Measurements from ENCODE around the gene CTAGE9.
"Not testable (repeated sequence)": the region's sequence is repeated elsewhere in the genome, so short reads cannot be mapped to it uniquely, and the experiment has no call there.

Gene CTAGE9

DNA sequence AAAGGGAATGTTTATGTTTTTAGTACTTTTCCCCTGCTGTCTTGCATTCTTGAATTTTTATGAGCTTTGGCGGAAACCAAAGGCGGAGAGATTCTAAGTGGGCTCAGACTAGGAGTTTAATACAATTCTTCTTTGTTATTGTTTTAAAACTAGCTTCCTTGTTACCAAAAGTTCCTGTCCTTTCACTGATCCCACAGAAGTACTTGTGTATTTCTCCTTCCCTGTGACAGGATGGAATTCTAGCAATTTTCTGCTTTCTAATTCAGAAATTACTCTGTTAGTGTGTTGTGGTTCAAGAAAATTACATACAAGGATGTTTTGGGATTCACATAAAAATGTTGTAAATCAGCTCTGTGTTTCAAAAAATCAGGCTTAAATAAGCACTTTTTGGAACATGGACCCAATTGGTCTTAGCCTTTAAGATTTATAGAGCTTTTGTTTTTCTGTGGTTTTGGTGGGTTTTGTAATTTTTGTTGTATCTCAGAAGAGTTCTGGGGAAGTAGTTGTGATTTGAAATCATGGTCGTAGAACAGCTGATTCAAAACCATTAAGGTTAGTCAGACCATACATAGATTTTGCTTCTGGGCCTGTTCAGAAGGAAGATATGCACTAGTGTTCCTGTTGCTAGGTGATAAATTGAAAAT is 17.6 kb upstream of the CTAGE9 start:
- no peak for DNase-seq (ENCODE audit: low spot score)

DNA sequence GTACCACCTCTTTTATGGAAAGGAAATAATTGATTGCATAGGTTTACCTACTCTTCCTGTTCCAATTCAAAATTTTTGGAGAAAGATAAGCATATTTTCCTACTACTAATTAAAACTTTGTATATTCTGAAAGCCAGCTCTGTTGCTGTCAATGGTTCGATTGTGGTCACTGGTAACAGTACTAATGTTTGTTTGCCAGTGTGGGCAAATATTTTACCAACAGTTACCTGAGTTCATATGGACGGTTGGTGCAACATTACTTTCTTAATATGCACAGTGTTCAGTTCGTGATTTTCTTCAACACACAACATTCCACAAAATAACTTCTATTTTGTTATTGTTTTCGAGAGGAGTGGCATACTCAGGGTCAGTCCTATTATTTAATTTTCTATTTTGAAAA is 17.1 kb upstream of the CTAGE9 start:
- no peak for DNase-seq (ENCODE audit: low spot score)

DNA sequence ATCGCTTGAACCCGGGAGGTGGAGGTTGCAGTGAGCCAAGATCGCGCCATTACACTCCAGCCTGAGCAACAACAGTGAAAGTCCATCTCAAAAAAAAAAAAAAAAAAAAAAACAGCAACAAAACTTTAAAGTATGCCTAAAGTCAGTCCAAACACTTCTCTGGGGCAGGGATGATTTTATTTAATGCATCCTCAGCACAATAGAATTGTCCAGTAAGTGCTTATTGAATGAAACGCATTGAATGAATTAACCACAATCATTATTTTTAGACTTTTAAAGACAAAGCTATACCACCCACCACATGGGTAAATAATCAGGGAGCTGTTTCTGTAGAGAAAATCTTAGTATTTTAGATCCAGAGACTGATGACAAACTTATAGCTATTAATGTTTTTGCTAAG is 16.6 kb upstream of the CTAGE9 start:
- no peak for DNase-seq (ENCODE audit: low spot score)

DNA sequence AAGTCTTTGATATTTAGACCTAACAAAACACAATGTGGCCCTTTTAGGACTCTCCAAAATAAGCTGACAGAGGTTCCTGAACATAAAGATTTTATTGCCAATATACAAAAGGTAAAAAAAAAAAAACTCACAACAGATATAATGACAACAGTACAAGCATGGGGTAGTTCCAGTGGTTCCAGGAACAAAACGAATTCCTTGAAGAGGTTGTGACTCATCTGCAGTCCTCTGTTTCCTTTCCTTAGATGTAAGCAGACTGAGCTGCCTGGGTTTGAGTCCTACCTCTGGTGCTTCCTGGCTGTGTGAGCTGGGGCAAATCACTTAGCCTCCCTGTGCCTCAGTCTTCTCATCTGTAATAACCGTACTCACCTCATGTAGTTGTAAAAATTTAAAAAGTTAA is 13.3 kb upstream of the CTAGE9 start:
- no peak for DNase-seq (ENCODE audit: low spot score)

DNA sequence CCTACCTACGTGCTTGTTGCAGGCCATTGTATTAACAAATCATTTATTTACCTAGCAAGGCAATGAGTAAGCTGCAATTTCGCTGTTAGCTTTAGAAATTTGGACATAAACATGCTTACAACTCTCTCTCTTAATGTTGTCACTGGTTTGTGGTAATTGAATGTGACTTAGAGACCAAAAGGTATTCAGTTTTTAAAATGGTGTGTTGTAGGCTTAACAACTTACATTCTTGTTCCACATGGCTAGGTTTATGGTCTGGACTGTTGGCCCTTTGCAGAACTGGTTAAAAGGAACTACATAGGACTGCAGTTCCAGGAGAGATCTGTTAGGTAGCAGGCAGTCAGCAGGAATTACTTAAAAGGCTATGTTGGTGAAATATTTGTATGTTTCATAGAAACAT is 10.3 kb upstream of the CTAGE9 start:
- no peak for DNase-seq (ENCODE audit: low spot score)

DNA sequence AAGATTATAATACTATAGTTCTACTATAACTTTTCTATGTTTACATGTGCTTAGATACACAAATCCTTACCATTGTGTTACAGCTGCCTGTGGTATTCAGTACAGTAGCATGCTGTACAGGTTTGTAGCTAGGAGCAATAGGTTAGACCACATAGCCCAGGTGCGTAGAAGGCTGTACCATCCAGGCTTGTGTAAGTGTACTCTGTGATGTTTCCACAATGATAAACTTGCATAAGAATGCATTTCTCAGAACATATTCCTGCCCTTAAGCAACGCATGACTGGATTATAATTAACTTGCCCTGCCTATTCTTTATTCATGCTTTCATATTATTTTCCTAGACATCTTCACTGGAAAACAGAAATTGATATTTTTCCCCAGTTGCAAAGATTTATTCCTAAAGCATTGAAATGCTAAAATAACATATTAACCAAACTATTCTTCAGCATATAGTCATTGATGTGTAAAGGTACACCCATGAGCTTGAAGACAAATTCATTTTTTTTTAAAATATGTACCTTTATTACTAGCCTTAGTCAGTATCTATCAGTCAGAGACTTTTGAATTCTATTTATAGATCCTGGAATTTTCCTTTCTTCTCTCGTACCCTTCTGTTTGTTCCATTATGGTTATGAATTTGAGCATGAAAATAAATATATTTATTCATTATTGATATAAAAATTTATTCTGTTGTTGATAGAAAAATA is 7.2 kb upstream of the CTAGE9 start:
- no peak for DNase-seq (ENCODE audit: low spot score)

DNA sequence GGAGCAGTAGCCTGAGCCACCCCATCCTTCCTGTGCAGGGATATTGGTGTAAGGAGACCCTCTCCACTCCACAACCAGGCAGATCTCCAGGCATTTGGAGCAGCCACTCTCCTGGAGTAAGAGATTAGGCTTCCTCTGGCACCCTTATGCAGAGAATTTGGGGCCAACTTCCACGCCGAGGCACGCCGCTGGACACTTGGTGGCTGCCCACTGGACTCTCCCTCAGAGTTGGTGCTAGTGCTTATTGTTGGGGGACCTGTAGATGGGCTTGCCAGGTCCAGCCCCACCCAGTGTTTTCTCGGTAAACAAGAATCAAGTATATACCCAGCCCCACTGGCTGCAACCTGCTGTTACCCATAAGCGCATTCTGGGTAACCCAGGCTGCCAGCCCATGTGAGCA is 4.8 kb upstream of the CTAGE9 start:
- not testable (repeated sequence) for DNase-seq (ENCODE audit: low spot score)

DNA sequence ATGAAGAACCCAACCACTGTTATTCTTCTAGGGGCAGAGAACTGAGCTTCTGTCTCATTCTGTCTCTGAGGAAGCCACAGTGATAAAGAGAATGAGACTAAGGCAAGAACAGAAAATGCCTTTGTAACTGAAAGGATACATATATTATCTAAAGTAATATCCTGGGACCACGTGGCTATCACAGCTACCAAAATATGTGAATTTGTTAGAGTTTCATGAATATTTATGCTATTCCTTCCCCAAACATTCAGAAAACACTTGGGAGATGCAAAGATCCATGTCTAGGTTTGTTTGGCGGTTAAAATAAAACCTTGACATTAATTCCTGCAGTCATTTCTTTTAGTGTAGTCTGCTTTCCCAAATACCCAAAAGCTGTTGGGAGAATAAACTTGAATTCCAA is 6.9 kb downstream of the CTAGE9 start:
- DNase-seq (ENCODE audit: low spot score): not testable (repeated sequence)

DNA sequence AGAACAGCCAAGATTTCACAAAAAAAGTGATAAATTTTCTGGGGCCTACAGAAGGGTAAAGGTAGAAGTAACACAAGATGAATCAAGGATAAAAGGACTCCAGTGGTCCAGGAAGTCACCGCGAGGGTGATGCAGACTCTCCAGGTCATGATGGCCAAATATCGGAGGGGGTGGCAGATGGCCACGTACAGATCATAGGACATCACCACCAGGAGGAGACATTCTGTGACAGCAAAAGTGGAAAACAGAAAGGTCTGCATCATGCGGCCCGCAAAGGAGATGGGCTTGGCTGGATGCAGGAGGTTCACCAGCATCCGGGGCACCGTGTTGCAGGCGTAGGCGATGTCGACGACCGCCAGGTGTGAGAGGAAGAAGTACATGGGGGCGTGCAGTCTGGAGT is 10.0 kb downstream of the CTAGE9 start:
- DNase-seq (ENCODE audit: low spot score): not testable (repeated sequence)

DNA sequence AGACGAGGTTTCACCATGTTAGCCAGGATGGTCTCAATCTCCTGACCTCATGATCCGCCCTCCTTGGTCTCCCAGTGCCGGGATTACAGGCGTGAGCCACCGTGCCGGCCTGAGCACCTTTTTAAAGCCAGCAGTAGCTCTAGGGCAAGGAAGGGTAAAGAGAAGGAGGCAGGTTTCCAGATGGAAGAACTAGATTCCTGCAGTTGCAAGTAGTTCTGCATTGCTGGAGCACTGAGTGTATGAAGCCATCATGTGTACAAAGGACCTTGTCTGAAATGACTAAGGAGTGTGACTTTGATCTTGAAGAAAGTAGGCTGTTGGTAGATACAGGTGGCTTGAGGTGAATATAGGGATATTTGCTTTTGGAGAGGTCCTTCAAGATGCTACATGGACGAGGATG is 13.9 kb downstream of the CTAGE9 start:
- no peak for DNase-seq (ENCODE audit: low spot score)

DNA sequence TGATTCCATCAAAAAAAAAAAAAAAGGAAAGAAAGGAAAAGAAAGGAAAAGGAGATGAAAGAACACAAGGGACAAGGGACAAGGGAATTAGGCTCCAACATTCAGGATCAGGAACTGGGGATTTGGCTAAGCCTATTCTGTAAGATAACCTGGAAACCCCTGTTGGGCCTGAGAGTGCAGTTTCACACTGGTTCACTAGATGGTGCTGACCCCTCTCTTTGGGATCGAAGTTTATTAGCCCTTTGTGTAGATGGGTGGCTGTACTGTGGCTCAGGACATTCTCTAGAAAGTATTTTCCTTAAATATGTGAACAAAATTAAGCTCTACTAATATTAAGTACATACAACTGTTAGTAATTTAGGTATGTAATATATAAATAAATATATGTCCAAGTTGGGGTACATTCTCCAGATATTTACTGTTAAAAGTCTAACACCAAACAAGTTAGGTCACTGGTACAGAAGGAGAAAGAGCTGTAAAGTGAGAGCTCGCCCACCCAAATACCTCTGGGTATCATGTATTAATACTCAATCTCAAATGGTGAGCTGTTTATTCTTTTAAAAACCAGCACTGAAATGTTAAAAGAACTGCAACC is 15.9 kb downstream of the CTAGE9 start:
- DNase-seq (ENCODE audit: low spot score): peak; percentile 81

DNA sequence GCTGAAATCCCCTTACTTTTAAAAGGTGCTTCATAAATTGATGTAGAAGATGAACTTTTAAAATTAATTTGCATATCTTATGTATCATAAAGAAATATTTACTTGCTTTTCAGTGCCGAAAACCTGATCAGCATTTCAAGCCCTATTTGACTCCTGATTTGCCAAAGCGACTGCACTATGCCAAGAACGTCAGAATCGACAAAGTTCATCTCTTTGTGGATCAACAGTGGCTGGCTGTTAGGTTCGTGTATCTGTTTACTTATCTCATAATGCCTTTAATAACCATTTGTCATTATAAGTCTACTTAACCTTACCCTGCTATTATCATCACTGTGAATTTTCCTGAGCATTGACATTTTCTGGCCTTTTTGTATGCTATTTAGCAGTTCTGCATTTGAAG is 17.4 kb downstream of the CTAGE9 start:
- DNase-seq (ENCODE audit: low spot score): no peak

DNA sequence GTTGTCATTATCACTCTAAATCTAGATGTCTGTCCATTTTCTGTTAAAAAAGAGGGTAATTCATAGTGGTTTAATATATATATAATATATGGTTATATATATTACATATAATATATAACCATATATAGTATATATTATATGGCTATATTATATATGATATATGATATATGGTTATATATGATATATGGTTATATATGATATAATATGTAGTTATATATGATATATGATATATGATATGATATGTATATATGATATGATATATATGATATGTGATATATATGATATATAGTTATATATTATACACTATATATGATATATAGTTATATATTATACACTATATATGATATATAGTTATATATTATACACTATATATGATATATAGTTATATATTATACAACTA is 18.2 kb downstream of the CTAGE9 start:
- DNase-seq (ENCODE audit: low spot score): no peak

DNA sequence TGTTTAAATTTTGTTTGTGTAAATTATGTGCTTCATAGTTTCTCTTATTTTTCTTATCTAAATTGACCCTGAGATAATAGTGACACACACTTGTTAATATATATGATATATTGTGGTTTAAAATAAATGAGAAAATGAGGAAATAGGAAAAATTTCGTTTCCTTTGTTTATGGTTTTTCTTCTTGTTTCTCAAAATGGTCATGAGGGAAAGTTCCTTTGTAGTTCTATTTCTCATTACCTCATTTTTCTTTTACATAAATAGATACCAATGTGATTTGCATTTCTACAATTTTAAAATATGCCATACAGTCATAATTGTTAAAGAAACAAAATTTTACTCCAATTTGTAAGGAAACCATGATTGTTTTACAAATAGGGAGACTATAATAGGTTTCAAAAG is 18.8 kb downstream of the CTAGE9 start:
- DNase-seq (ENCODE audit: low spot score): no peak

DNA sequence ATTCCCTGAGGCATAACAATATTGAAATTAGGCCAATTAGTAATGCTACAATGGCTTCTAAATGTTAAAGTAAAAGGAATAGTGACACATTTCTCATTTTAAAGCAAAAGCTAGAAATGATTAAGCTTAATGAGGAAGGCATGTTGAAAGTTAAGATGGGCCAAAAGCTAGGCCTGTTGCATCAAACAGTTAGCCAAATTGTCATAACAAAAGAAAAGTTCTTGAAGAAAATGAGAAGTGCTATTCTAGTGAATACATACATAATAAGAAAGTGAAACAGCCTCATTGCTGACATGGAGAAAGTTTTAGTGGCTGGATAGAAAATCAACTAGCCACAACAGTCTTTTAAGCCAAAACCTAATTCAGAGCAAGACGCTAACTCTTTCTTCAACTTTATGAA is 22.5 kb downstream of the CTAGE9 start:
- DNase-seq (ENCODE audit: low spot score): no peak

DNA sequence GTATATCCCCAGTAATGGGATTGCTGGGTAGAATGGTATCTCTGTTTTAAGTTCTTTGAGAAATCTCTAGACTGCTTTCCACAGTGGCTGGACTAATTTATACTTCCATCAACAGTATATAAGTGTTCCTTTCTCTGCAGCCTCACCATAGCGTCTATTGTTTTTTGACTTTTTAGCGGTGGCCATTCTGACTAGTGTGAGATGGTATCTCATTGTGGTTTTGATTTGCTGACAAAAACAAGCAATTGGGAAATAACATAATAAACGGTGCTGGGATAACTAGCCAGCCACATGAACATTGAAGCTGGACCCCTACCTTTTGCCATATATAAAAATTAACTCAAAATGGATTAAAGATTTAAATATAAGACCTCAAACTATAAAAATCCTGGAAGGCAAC is 23.8 kb downstream of the CTAGE9 start:
- no peak for DNase-seq (ENCODE audit: low spot score)

DNA sequence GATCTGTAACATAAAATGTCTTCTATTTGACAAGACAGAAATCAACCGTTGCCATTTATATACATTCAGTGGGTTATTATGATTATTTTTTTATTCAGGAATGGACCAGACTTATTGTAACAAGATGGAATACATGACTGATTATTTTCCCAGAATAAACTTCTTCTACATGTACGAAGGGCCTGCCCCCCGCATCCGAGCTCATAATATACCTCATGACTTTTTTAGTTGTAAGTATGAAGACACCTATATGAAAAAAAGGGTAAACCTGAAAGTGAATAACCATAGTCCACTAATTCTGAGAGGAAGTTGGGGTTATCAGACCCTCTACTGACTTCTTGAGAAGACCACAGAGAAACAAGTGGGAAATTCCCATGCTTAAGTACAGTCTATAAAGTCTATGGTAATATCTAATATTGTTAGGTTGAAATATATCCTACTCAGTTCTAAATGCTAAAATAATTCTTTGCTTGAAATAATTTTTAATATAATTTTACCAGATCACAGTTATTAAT is 25.5 kb downstream of the CTAGE9 start:
- DNase-seq (ENCODE audit: low spot score): no peak

DNA sequence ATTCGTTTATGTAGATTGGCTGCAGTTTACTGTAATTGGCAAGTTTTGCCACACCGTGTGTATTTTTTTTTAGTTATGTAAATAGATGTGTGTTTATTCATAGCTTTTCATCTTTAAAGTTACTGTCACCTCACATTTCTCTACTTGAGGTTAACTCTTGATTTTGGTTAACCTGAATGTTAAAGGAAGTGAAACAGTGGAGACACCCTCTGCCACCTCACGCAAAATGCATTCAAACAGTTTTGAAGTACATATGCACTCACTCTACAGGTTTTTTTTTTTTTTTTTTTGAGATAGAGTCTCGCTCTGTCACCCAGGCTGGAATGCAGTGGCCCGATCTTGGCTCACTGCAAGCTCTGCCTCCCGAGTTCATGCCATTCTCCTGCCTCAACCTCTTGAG is 27.3 kb downstream of the CTAGE9 start:
- DNase-seq (ENCODE audit: low spot score): no peak

DNA sequence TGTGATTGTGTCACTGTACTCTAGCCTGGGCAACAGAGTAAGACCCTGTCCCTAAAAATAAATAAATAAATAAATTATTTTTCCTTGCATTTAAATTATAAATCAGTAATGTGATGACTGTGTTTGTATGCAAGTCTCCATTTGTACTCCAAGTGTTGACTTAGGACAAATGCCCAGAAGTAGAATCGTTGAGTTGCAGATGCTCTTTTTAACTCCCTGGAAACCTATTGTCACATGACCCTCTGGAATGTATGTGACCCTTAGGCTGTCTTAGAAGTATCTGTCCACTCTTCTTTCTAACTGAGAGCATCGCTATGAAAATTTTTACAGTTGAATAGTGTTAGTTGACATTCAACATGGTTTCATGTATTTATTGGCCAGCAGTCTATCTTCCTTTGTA is 28.4 kb downstream of the CTAGE9 start:
- no peak for DNase-seq (ENCODE audit: low spot score)

DNA sequence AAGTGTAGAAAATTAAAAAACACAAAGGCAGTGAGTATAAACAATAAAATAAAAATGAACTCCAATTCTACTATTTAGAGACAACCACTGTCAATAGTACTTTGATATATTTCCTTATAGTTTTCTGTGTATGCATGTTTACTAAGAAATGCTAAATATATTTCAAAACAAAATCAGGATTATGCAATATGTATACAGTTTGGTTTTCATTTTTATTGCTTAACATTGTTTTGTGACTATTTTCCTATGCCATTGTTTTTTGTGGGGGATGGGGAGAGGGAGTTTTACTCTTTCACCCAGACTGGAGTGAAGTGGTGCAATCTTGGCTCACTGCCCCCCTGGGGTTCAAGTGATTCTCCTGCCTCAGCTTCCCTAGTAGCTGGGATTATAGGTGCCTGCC is 29.2 kb downstream of the CTAGE9 start:
- no peak for DNase-seq (ENCODE audit: low spot score)

DNA sequence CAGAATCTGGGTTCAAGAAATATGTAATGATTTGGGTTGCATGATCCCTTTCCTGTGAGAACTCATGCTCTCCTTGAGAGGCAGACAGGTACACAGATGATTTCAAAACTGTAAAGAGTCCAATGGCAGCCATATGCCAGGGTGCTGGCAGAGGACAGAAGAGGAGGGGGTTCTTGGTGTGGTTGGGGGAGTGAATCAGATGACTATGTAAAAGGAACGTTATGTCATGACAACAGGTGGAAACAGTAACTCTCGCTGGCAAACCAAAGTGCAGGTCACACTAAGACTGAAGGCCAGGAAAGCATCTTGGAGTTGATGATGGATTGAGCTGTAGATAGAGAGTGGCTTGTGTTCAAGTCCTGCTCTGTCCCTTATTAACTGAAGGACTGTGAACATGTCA is 29.9 kb downstream of the CTAGE9 start:
- DNase-seq (ENCODE audit: low spot score): no peak

DNA sequence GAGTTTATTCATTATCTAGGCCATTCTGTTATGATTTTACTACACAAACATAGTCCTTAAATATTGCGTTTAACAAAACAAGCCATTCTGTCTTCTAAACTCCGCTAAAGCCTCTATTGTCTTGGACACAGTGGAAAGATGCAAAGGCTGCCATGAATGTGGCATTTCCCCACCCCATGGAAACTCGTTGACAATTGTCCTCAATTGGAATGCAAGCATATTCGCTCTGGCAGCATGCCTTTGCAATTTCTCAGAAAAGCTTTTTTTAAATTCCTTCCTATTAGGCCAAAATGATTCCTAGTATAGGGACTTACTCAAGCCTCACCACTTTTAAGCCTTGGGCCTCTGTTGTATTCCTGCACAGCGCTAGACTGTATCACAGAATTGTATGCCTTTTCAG is 32.4 kb downstream of the CTAGE9 start:
- no peak for DNase-seq (ENCODE audit: low spot score)

DNA sequence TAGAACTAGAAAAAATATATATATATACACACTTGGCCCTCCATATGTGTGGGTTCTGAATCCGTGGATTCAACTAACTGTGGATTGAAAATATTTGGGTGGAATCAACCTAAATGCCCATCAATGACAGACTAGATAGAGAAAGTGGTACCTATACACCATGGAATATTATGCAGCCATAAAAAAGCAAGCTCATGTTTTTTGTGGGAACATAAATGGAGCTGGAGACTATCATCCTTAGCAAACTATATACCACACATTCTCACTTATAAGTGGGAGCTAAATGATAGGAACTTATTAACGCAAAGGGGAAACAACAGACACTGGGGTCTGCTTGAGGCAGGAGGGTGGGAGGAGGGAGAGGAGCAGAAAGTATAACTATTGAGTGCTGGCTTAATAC is 37.6 kb downstream of the CTAGE9 start:
- no peak for DNase-seq (ENCODE audit: low spot score)

DNA sequence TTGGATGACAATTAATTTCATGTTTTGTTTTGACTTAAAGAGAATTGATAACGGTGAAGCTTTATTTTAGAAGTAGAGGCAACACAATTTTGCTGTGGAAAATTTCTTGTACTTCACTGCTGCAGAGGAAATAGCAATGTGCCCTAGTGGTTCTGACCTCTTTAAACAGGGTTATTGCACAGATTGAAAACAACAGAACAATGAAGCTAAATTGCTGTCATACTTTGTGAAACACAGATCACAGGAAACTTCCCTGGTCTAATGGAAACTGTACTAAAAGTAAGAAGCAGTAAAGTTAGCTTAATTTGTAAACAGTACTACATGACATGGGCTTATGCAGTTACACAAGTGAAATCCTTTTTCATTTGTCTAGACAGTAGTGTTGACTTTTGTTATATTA is 40.9 kb downstream of the CTAGE9 start:
- DNase-seq (ENCODE audit: low spot score): no peak
